WERI-Rb-1 (cell line): ENCODE data around the gene THSD7B.

Experiments
- DNase-seq: peaks from one replicate; pipeline ENCODE4 v3.0.0-alpha.2; 2020
- H3K27ac ChIP-seq: fragments of 250-450 bp; sonication (Bioruptor Pico); 2 replicates; pipeline ENCODE4 v1.5.1; 2020; ENCODE audit warnings: mild to moderate bottlenecking, moderate library complexity
- H3K27me3 ChIP-seq: fragments of 250-450 bp; sonication (Bioruptor Pico); 2 replicates; pipeline ENCODE4 v1.5.1; 2021; ENCODE audit warnings: mild to moderate bottlenecking, low read depth, moderate library complexity; ENCODE audit not compliant: insufficient read depth, severe bottlenecking
- H3K36me3 ChIP-seq: fragments of 250-450 bp; sonication (Bioruptor Pico); 2 replicates; pipeline ENCODE4 v1.5.1; 2020; ENCODE audit warnings: mild to moderate bottlenecking, moderate library complexity
- H3K4me3 ChIP-seq: 2 replicates; pipeline ENCODE4 v1.5.1; 2011; ENCODE audit warnings: low read depth, mild to moderate bottlenecking, control low read depth, low read length
- H3K9me3 ChIP-seq: fragments of 250-450 bp; sonication (Bioruptor Pico); 2 replicates; pipeline ENCODE4 v1.5.1; 2021; ENCODE audit warnings: mild to moderate bottlenecking, moderate library complexity; ENCODE audit not compliant: severe bottlenecking
- CTCF ChIP-seq: IDR thresholded peaks from 2 replicates; pipeline ENCODE4 v1.5.1; 2011; ENCODE audit warnings: low read depth, mild to moderate bottlenecking, control low read depth, inconsistent platforms, low read length

Gene THSD7B

GRCh38 chr2:137183206-137183898 is 418.0 kb downstream of the THSD7B start:
- no peak for DNase-seq
- Histone ChIP-seq H3K36me3 (no peaks in the 10 kb centered on the region), H3K9me3 (peaks cover 2% of the 10 kb centered on the region), H3K27me3 (no peaks in the 10 kb centered on the region), H3K27ac (no peak overlapping the region), H3K4me3 (no peak overlapping the region)
- TF ChIP-seq CTCF = no peak

GRCh38 chr2:137185378-137186078 is 420.2 kb downstream of the THSD7B start:
- Histone ChIP-seq H3K9me3 (peaks cover 2% of the 10 kb centered on the region), H3K36me3 (no peaks in the 10 kb centered on the region), H3K27ac (no peak overlapping the region), H3K27me3 (no peaks in the 10 kb centered on the region), H3K4me3 (no peak overlapping the region)
- no peak for TF ChIP-seq CTCF
- DNase-seq = no peak

- no peak for DNase-seq
- Histone ChIP-seq H3K9me3 (peaks cover 2% of the 10 kb centered on the region), H3K27ac (no peak overlapping the region), H3K27me3 (no peaks in the 10 kb centered on the region), H3K4me3 (no peak overlapping the region), H3K36me3 (no peaks in the 10 kb centered on the region)
- no peak for TF ChIP-seq CTCF
Measured at GRCh38 chr2:137187216-137187615, 421.9 kb downstream of the THSD7B start.

GRCh38 chr2:137190411-137191195 is 425.3 kb downstream of the THSD7B start:
- no peak for DNase-seq
- no peak for TF ChIP-seq CTCF
- Histone ChIP-seq H3K27ac (no peak overlapping the region), H3K4me3 (no peak overlapping the region), H3K27me3 (no peaks in the 10 kb centered on the region), H3K9me3 (no peaks in the 10 kb centered on the region), H3K36me3 (no peaks in the 10 kb centered on the region)

GRCh38 chr2:137192366-137193310 is 427.3 kb downstream of the THSD7B start:
- Histone ChIP-seq H3K36me3 (no peaks in the 10 kb centered on the region), H3K4me3 (no peak overlapping the region), H3K27ac (no peak overlapping the region), H3K9me3 (no peaks in the 10 kb centered on the region), H3K27me3 (no peaks in the 10 kb centered on the region)
- no peak for TF ChIP-seq CTCF
- DNase-seq = no peak
